ENCODE data around the gene AHRR. TPM values are rescaled to one million over a fixed set of nuclear protein-coding genes. Genes with fewer than 3 reads are reported as not detected.
"Not testable (repeated sequence)": the region's sequence is repeated elsewhere in the genome, so short reads cannot be mapped to it uniquely, and the experiment has no call there.

The AHRR gene
- total RNA-seq, 1 experiment from 2014 or later, result 21.4 TPM

GRCh38 chr5:378976-379742 lies 57.6 kb downstream of the AHRR start:
- in situ Hi-C loops (cut with HindIII; ENCODE audit: low pct_unique_long_range_greater_than_20kb, low sequenced_read_pairs), result no loop called here
- DNase-seq (ENCODE audit: low read depth, low spot score), result no peak

GRCh38 chr5:380701-381309 lies 59.3 kb downstream of the AHRR start:
- no peak for DNase-seq (ENCODE audit: low read depth, low spot score)
- in situ Hi-C loops (cut with HindIII; ENCODE audit: low pct_unique_long_range_greater_than_20kb, low sequenced_read_pairs), result no loop called here

DNA sequence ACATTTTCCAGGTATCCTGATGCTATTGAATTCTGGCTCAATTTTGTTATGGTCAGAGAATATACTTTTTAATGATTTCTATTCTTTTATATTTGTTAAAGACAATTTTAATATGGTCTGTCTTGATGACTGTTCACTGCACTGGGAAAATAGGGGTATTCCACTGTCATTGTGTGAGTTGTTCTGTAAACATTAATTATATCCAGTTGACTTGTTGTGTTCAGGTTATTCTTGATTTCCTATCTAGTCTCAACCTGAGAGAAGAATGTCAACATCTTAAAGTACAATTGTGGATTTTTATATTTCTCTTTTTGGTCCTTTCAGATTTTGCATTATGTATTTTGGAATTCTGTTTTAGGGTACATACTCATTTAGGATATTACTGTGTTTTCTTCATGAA lies 61.6 kb downstream of the AHRR start:
- no peak for DNase-seq (ENCODE audit: low read depth, low spot score)
- in situ Hi-C loops (cut with HindIII; ENCODE audit: low pct_unique_long_range_greater_than_20kb, low sequenced_read_pairs), result no loop called here

DNA sequence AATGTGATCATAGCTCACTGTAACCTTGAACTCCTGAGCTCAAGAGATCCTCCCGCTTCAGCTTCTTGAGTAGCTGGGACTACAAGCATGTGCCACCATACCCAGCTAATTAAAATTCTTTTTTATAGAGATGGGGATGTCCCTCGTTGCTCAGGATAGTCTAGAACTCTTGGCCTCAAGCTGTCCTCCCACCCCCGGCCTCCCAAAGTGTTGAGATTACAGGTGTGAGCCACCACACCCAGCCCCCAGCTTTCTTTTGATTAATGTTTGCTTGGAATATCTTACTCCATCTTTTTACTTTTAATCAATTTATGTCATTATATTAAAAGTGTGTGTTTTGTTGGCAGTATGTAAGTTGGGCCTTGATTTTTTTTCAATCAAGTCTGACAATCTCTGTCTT lies 62.1 kb downstream of the AHRR start:
- in situ Hi-C loops (cut with HindIII; ENCODE audit: low pct_unique_long_range_greater_than_20kb, low sequenced_read_pairs), result no loop called here
- DNase-seq (ENCODE audit: low read depth, low spot score), result no peak

- in situ Hi-C loops (cut with HindIII; ENCODE audit: low pct_unique_long_range_greater_than_20kb, low sequenced_read_pairs); DNase-seq (ENCODE audit: low read depth, low spot score): not testable (repeated sequence)
These were observed 63.1 kb downstream of the AHRR start for GRCh38 chr5:384576-384975.

- no peak for DNase-seq (ENCODE audit: low read depth, low spot score)
These were observed 63.8 kb downstream of the AHRR start for GRCh38 chr5:385321-385720.

GRCh38 chr5:386432-387341 lies 65.2 kb downstream of the AHRR start:
- no peak for DNase-seq (ENCODE audit: low read depth, low spot score)
- in situ Hi-C loops (cut with HindIII; ENCODE audit: low pct_unique_long_range_greater_than_20kb, low sequenced_read_pairs), result no loop called here

More at GRCh38 chr5:385321-385720, 63.8 kb downstream of the AHRR start:
- in situ Hi-C loops (cut with HindIII; ENCODE audit: low pct_unique_long_range_greater_than_20kb, low sequenced_read_pairs), result no loop called here

GRCh38 chr5:387491-388265 lies 66.2 kb downstream of the AHRR start:
- DNase-seq (ENCODE audit: low read depth, low spot score), result no peak
- in situ Hi-C loops (cut with HindIII; ENCODE audit: low pct_unique_long_range_greater_than_20kb, low sequenced_read_pairs), result no loop called here

GRCh38 chr5:388266-389196 lies 67.0 kb downstream of the AHRR start:
- no peak for DNase-seq (ENCODE audit: low read depth, low spot score)
- in situ Hi-C loops (cut with HindIII; ENCODE audit: low pct_unique_long_range_greater_than_20kb, low sequenced_read_pairs), result no loop called here

GRCh38 chr5:389197-389821 lies 67.8 kb downstream of the AHRR start:
- in situ Hi-C loops (cut with HindIII; ENCODE audit: low pct_unique_long_range_greater_than_20kb, low sequenced_read_pairs), result no loop called here
- DNase-seq (ENCODE audit: low read depth, low spot score), result no peak

GRCh38 chr5:389891-390622 lies 68.5 kb downstream of the AHRR start:
- DNase-seq (ENCODE audit: low read depth, low spot score), result no peak
- in situ Hi-C loops (cut with HindIII; ENCODE audit: low pct_unique_long_range_greater_than_20kb, low sequenced_read_pairs), result no loop called here

DNA sequence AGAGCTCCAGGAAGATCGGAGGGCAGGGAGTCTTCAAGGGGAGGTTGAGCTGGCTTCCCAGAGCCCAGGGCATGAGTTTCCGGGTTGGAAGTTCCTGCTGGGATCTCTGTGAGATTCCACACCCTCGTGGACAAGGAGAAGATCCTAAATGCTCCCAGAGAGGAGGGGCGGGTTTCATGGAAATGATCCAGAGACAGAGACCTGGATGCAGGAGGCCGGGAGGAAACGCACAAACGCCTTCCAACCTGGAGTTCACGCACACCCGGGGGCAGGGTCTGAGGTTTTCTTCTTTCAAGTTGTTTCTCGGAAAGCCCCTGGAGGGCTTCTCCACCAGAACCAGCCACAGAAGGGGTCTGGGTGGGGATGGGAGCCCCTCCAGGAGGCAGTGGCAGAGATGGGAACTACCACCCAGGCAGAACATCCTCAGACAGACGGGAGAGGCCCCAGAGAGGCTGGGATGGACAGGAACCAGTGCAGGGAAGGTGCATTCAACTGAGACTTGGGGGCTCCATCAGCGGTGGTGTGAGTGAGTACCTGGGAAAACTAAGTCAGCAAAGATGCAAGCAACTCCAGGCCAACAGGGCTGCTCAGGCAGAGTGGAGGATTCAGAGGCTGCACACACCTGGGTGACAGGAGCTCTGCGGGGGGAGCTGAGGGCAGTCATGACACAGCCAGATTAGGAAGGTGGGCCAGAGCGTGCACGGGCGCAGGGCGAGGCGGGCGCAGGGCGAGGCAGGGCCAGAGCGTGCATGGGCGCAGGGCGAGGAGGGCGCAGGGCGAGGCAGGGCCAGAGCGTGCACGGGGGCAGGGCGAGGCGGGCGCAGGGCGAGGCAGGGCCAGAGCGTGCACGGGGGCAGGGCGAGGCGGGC lies 69.3 kb downstream of the AHRR start:
- DNase-seq (ENCODE audit: low read depth, low spot score), result no peak
- in situ Hi-C loops (cut with HindIII; ENCODE audit: low pct_unique_long_range_greater_than_20kb, low sequenced_read_pairs), result no loop called here

- in situ Hi-C loops (cut with HindIII; ENCODE audit: low pct_unique_long_range_greater_than_20kb, low sequenced_read_pairs), result no loop called here
- no peak for DNase-seq (ENCODE audit: low read depth, low spot score)
These were observed 71.0 kb downstream of the AHRR start for GRCh38 chr5:392431-392988.

- no peak for DNase-seq (ENCODE audit: low read depth, low spot score)
- in situ Hi-C loops (cut with HindIII; ENCODE audit: low pct_unique_long_range_greater_than_20kb, low sequenced_read_pairs), result no loop called here
These were observed 72.3 kb downstream of the AHRR start for GRCh38 chr5:393846-394275.
